HFF-Myc (cell line): ENCODE measurements around the gene LACTBL1.

ENCODE experiments used
- DNase-seq: peaks from one replicate; pipeline ENCODE4 v3.0.0-alpha.2; 2011; ENCODE audit warnings: low read depth; ENCODE audit errors: extremely low read depth
- H3K4me3 ChIP-seq: replicated peaks from 2 replicates; pipeline ENCODE4 v1.5.1; 2011; ENCODE audit warnings: low read depth, mild to moderate bottlenecking, control low read depth, low read length
- TF ChIP-seq, protein P1 (sequence below): IDR thresholded peaks from 2 replicates; pipeline ENCODE4 v1.5.1; 2012; ENCODE audit warnings: mild to moderate bottlenecking, low read depth, low read length, control low read depth; ENCODE audit errors: missing control alignments

The LACTBL1 gene, protein sequence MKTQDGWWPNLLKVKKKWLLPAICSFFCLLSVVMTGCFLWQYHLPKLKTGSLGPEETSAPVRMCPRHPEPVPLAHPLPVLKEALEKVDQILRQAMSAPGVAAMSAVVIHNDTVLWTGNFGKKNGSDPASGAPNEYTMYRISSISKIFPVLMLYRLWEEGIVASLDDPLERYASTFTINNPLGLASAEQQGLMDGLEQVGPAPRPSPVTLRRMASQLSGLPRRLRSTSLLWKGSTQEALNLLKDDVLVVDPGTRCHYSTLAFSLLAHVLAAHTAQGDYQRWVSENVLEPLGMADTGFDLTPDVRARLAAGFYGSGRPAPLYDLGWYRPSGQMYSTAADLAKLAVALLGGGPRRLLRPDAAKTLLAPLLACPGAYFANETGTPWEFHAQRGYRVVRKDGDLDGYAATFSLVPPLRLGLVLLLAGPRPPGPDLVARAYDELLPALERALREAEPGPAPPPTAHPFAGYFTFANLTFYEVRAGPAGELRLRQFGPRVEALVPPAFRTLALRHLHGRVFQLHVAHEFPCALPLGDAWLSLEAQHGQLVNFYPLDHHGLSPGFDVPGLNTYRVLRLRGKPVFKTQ

DNA sequence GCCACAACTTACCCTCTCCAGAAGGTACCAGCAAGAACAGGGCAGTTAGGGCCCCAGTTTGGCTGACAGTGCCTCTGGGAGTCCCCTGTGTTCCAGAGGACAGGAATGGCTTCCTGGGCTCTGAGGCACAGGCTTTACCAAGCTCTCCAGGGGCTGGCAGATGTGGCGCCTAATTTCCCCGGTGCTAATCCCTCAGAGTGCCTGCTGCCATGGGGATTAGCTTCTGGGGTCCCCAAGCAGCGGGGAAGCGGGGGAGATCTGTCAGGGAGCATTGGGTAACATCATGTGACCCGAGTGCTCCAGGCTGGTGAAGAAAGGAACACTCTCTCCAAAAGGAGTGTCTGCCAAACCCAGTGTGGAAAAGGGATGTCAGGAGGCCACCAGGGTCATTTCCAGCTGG lies at the start of gene LACTBL1:
Gene LACTBL1, minus strand, starts transcription at position 107 of the 400 bp plus-strand sequence. CDS start 550 bp downstream, outside the sequence.
- H3K4me3 ChIP-seq: no peak within 1 kb of the TSS
- TF ChIP-seq, protein P1, sequence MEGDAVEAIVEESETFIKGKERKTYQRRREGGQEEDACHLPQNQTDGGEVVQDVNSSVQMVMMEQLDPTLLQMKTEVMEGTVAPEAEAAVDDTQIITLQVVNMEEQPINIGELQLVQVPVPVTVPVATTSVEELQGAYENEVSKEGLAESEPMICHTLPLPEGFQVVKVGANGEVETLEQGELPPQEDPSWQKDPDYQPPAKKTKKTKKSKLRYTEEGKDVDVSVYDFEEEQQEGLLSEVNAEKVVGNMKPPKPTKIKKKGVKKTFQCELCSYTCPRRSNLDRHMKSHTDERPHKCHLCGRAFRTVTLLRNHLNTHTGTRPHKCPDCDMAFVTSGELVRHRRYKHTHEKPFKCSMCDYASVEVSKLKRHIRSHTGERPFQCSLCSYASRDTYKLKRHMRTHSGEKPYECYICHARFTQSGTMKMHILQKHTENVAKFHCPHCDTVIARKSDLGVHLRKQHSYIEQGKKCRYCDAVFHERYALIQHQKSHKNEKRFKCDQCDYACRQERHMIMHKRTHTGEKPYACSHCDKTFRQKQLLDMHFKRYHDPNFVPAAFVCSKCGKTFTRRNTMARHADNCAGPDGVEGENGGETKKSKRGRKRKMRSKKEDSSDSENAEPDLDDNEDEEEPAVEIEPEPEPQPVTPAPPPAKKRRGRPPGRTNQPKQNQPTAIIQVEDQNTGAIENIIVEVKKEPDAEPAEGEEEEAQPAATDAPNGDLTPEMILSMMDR: no peak
- DNase-seq: no peak

DNA sequence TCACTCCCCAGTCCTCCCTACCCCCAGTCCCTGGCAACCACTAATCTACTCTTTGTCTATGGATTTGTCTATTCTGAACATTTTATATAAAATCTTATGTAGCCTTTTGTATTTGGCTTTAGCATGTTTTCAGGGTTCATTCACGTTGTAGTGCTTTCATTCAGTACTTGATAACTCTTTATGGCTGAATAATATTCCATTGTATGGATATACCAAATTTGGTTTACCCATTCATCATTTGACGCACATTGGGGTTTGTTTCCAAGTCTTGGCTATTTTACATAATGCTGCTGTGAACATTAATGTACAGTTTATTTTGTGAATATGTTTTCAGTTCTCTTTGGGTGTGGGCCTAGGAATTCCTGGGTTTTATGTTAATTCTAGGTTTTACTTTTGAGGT lies 49.2 kb upstream of the LACTBL1 start:
- TF ChIP-seq, protein P1: no peak
- H3K4me3 ChIP-seq: peak overlapping the region; percentile 87
- DNase-seq: no peak

DNA sequence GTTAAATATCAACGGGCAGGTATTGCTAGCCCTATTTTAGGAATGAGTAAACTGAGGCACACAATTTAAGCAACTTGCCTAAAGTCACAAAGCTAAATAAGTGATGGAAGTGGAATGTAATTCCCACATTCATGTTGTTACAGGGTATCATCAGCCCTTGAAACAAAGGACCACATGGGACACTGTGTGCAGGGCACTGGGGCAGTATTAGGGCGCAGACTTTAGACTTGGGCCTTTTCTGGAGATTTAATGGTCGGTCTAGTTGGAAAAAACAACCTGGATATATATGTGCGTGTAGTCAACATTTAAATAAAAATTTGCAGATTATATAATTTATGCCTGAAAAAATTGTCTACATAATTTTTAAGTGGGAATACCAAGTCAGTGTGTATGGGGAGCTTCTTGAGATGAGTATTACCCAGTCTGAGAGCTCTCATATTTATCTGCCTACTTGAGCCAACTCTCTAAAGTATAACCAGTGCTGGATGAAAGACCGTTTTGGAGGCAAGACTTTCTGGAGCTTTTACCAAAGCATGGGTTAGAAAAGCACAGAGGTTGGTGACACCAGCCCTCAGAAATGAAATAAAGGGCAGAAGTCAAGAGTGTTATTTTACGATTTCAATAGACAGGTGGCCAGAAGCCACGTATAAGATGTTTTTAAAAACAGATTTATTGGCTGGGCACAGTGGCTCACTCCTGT lies 48.2 kb upstream of the LACTBL1 start:
- TF ChIP-seq, protein P1: no peak
- DNase-seq: no peak
- H3K4me3 ChIP-seq: peak overlapping the region; percentile 87

DNA sequence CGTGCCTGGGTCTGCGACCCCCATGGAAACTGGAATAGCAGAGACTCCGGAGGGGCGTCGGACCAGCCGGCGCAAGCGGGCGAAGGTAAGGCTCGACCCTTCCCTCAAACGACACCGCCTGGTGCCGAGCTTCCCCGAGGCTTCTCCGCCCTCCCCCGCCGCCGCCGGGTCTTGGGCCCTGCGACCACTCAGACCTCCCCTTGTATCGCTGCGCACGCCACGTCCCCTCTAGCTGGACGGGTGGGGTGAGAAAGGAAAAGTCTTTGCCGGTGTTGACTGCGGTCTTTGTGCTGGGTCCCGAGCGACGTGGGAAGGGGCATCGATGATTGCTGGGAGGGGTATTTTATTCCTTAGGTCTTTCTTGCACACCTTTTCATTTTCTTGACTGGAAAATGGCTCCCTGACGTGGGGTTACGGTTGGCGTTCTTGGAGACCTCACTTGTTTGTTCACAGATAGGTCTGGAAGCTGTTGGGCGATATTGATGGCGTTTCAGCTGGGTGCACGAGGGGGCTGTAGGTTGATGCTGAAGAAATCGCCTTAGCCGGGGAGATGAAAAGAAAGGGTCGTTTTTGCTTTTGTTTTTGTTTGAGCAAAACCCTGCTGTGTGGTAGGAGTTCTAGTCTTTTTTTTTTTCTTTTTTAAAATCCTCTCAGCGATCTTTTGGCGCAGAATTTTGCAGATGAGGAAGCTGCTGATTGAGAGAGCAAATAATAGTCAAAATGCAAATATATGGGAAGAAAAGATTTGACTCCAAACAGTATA lies 47.4 kb upstream of the LACTBL1 start:
- TF ChIP-seq, protein P1: no peak

DNA sequence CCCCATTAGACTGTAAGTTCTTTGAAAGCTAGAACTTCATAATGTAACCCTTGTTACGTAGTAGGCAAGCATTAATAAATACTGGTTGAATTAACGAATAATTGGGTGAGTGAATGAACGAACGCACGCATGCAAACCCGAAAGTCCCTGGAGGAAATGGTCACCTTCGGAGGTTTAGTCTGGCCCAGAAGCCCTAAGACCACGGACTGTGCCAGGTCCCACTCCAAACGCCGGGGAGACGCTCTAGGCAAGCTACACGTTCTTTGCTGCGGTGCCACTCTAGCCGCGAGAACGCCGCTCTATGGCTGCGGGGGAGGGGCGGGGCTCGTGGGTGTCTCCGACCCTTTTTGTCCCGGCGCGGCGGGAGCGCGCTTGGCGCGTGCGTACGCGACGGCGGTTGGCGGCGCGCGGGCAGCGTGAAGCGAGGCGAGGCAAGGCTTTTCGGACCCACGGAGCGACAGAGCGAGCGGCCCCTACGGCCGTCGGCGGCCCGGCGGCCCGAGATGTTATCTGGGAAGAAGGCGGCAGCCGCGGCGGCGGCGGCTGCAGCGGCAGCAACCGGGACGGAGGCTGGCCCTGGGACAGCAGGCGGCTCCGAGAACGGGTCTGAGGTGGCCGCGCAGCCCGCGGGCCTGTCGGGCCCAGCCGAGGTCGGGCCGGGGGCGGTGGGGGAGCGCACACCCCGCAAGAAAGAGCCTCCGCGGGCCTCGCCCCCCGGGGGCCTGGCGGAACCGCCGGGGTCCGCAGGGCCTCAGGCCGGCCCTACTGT lies 46.6 kb upstream of the LACTBL1 start, which contains the start of gene KDM1A:
Gene KDM1A, plus strand, starts transcription at position 375 of the 769 bp plus-strand sequence. Its CDS starts 129 bp downstream, at position 504.
- TF ChIP-seq, protein P1: peak; percentile 28
- peak within 1 kb of the TSS; percentile 87 for H3K4me3 ChIP-seq
- DNase-seq: peak; percentile 92

More for the DNA sequence above, 47.4 kb upstream of the LACTBL1 start:
- H3K4me3 ChIP-seq: peak overlapping the region; percentile 87
- DNase-seq: no peak

DNA sequence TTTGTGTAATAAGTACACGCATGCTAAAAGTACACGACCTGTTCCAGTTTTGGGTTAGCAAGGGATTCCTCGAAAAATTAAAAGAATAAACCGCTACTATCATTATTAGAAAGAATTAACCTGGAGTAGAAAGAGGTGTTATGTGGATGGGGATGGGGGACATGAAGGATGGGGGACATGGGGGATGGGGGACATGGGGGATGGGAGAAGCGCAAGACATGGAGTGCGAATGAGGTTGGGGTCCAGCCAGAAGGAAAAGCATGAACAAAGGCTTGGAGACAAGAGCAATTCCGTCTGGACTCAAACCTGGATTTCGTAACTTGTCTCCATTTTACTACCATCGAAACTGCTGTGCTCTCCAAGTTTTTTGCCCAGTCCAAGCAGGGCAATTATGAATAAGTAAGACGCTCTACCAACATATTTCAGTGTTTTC lies 46.0 kb upstream of the LACTBL1 start:
- peak overlapping the region; percentile 87 for H3K4me3 ChIP-seq
- no peak for DNase-seq
- TF ChIP-seq, protein P1: no peak
